NCI-H2081 (cell line): ENCODE results near the gene ZNF43.
"Not testable (repeated sequence)": the region's sequence is repeated elsewhere in the genome, so short reads cannot be mapped to it uniquely, and the experiment has no call there.

Source experiments
- DNase-seq, 2 experiments: peaks; one replicate each; lab custom pipeline; 2025; lab: John Stamatoyannopoulos, UW

The ZNF43 gene

GRCh38 chr19:21808400-21809000, 27.5 kb downstream of the ZNF43 start:
- not testable (repeated sequence) for DNase-seq

GRCh38 chr19:21789466-21790085, 46.4 kb downstream of the ZNF43 start:
- no peak for DNase-seq

- no peak for DNase-seq
Measured at GRCh38 chr19:21786936-21787335, 49.0 kb downstream of the ZNF43 start.

- DNase-seq = not testable (repeated sequence)
Measured at GRCh38 chr19:21775792-21776191, 60.2 kb downstream of the ZNF43 start.

GRCh38 chr19:21767065-21767800, 68.7 kb downstream of the ZNF43 start, which contains the start of gene ZNF100:
Gene ZNF100 (minus strand): TSS chr19:21767579. CDS start chr19:21767429, 150 bp downstream.
- DNase-seq = peak; percentile 93 to 96

- DNase-seq = not testable (repeated sequence)
Measured at GRCh38 chr19:21766705-21767064, 69.3 kb downstream of the ZNF43 start.

- no peak for DNase-seq
Measured at GRCh38 chr19:21765151-21765550, 70.8 kb downstream of the ZNF43 start.

- DNase-seq = not testable (repeated sequence)
Measured at GRCh38 chr19:21761547-21761946, 74.4 kb downstream of the ZNF43 start.

GRCh38 chr19:21758296-21758695, 77.7 kb downstream of the ZNF43 start:
- DNase-seq = no peak

- not testable (repeated sequence) for DNase-seq
Measured at GRCh38 chr19:21755555-21755954, 80.4 kb downstream of the ZNF43 start.
